ENCODE data around the gene TERB2.
"Not testable (repeated sequence)": the region's sequence is repeated elsewhere in the genome, so short reads cannot be mapped to it uniquely, and the experiment has no call there.

Gene TERB2

DNA sequence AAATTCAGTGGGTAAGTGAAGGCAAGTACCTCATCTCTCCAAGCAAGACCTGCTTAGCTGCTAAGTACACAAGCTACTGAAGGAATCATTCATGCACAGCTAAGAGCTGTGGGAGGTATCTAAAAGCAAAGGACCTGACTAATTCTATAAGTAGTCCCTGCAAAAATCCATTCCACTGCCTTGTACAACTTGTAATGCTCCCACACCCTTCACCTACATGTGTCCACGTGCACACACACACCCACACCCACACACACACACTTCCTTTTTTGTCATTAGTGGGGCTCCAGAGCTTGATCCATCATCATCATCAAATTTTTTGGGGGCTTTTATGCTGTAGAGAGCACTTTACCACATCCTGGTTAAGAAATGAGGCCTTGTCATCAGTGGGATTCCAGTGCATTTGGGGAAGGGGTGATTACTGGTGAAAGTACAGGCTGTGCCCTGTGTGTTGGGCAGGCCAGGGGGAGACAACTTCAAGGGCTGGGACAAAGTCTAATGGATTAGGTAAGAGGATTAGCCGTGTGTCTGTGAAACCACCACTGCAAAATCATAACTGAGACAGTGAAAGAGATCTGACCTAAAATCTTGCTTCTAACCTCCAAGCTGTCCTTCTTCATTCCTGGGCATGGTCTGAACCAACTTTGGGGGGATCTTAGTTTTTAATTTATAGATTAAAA is 47.4 kb downstream of the TERB2 start:
- DNase-seq, result not testable (repeated sequence)

GRCh38 chr15:45004590-45005175 is 48.2 kb downstream of the TERB2 start:
- DNase-seq, result not testable (repeated sequence)

DNA sequence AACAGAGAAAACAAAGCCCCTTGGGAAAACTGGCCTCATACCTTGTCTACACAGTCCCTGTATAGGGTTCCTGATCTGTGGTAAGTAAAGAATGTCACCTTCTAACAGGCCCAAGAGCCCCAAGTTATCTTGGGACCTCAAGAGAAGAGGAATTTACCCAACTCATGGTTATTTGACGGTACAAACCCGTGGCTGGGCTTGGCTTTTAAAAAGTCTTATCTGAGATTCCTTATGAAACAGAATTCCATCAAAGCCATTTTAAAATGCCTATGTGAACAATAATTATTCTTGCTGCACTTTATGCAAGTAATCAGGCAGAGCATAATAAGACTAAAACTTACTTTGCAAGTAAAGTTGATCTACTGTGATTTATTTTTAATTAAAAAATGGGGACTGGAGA is 52.6 kb downstream of the TERB2 start:
- DNase-seq, result no peak

DNA sequence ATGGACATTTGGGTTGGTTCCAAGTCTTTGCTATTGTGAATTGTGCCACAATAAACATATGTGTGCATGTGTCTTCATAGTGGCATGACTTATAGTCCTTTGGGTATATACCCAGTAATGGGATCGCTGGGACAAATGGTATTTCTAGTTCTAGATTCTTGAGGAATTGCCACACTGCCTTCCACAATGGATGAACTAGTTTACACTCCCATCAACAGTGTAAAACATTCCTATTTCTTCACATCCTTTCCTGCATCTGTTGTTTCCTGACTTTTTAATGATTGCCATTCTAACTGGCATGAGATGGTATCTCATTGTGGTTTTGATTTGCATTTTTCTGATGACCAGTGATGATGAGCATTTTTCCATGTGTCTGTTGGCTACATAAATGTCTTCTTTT is 58.6 kb downstream of the TERB2 start:
- DNase-seq, result not testable (repeated sequence)

DNA sequence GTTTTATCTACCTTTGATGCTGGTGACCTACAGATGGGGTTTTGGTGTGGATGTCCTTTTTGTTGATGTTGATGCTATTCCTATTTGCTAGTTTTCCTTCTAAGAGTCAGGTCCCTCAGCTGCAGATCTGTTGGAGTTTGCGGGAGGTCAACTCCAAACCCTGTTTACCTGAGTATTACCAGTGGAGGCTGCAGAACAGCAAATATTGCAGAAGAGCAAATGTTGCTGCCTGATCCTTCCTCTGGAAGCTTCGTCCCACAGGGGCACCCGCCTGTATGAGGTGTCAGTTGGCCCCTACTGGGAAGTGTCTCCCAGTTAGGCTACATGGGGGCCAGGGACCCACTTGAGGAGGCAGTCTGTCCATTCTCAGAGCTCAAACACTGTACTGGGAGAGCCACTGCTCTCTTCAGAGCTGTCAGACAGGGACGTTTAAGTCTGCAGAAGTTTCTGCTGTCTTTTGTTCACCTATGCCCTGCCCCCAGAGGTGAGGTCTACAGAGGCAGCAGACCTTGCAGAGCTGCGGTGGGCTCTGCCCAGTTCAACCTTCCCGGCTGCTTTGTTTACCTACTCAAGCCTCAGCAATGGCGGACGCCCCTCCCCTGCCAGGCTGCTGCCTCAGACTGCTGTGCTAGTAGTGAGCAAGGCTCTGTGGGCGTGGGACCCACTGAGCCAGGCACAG is 63.9 kb downstream of the TERB2 start:
- not testable (repeated sequence) for DNase-seq

DNA sequence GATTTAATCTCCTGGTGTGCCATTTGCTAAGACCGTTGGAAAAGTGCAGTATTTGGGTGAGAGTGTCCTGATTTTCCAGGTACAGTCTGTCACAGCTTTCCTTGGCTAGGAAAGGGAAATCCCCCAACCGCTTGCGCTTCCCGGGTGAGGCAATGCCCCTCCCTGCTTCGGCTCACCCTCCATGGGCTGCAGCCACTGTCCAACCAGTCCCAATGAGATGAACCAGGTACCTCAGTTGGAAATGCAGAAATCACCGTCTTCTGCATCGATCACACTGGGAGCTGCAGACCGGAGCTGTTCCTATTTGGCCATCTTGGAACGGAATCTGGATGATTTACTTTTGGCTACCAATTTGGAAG is 64.4 kb downstream of the TERB2 start:
- DNase-seq, result not testable (repeated sequence)

DNA sequence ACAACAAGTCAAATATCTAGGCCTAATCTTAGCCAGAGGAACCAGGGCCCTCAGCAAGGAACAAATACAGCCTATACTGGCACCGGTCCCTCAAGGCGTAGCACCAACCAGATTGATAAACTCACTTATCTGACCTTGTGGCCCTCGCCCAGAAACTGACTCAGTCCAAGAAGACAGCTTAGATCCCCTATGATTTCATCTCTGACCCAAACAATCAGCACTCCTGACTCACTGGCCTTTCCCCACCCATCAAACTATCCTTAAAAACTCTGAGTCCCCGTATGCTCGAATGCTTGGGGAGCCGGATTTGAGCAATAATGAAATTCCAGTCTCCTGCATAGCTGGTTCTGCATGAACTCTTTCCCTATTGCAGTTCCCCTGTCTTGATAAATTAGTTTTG is 64.9 kb downstream of the TERB2 start:
- no peak for DNase-seq

GRCh38 chr15:45022871-45023658 is 66.6 kb downstream of the TERB2 start, which contains the start of gene SORD:
Gene SORD, plus strand, starts transcription at chr15:45023195. Its CDS starts 89 bp downstream, at chr15:45023284.
- peak; percentile 96 for DNase-seq

- no peak for DNase-seq
Measured at GRCh38 chr15:45023659-45024225, 67.3 kb downstream of the TERB2 start.

- not testable (repeated sequence) for DNase-seq
Measured at GRCh38 chr15:45024649-45025048, 68.2 kb downstream of the TERB2 start.

DNA sequence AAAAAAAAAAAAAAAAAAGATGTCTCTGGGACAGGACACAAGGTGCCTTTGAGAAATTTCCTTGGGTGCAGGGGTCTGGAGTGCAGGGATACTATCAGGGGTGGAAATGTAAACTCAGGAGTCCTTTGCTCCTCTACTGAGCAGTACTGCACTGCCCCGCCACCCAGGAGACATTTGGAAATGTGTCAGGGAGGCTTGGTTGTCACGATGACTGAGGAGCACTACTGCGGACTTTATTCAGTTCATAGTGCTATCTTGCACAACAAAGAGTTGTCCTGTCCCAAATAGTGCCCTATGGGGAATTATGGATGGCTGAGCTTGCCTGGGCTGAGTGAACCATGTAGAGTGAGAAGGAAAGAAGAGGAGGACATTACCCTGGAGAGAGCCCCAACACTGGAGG is 69.1 kb downstream of the TERB2 start:
- not testable (repeated sequence) for DNase-seq

- DNase-seq, result no peak
Measured at GRCh38 chr15:45026651-45027190, 70.2 kb downstream of the TERB2 start.

- DNase-seq, result no peak
Measured at GRCh38 chr15:45027220-45027619, 70.7 kb downstream of the TERB2 start.

Measured in retina (tissue), 1 donor.